NT2/D1 (cell line): ENCODE data around the gene MRPL40.

ENCODE experiments used
- SUZ12 ChIP-seq: IDR thresholded peaks from 2 replicates; pipeline ENCODE4 v1.6.1; 2011; ENCODE audit not compliant: insufficient read length, insufficient read depth; ENCODE audit errors: extremely low read depth
- YY1 ChIP-seq: IDR thresholded peaks from 2 replicates; pipeline ENCODE4 v1.6.1; 2011; ENCODE audit not compliant: insufficient read length, insufficient read depth
- ZNF274 ChIP-seq: IDR thresholded peaks from 2 replicates; pipeline ENCODE4 v1.6.1; 2011; ENCODE audit warnings: mild to moderate bottlenecking, low read depth, low read length

DNA sequence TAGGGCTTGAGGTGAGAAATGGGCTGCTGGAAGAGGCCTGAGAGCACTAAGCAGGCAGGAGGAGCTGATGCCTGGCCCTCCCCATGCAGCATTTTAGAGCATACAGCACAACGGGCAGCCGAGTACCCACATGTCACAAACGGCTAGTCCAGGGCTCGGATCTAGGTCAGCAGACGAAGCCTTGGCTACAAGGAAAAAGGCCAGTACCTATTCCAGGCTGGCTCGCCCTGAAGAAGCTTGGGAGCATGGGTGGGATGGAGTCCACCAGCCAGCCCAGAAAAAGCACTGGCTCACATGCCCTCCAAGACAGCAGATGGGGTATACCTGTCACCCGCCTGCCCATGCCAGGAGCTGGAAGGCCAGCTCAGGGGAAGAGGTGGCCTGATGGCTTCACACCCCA is 37.1 kb downstream of the MRPL40 start:
- TF ChIP-seq YY1 (no peak), SUZ12 (no peak), ZNF274 (no peak)
